HUES48 (cell line): ENCODE data around the gene NOS1.

Source experiments
- H3K27ac ChIP-seq: one replicate; pipeline ENCODE4 v1.7.0; 2013; ENCODE audit warnings: low read depth, low read length, inconsistent platforms
- H3K27me3 ChIP-seq: 2 replicates; pipeline ENCODE4 v1.6.1; 2013; ENCODE audit warnings: mild to moderate bottlenecking, low read length; ENCODE audit not compliant: control insufficient read depth, insufficient read depth
- H3K36me3 ChIP-seq: 2 replicates; pipeline ENCODE4 v1.6.1; 2013; ENCODE audit warnings: low read length; ENCODE audit not compliant: control insufficient read depth, insufficient read depth
- H3K4me1 ChIP-seq: 2 replicates; pipeline ENCODE4 v1.6.1; 2013; ENCODE audit warnings: mild to moderate bottlenecking, low read length; ENCODE audit not compliant: control insufficient read depth, insufficient read depth
- H3K4me3 ChIP-seq: 2 replicates; pipeline ENCODE4 v1.5.1; 2013; ENCODE audit warnings: mild to moderate bottlenecking, low read depth, low read length
- H3K9ac ChIP-seq: 2 replicates; pipeline ENCODE4 v1.6.1; 2013; ENCODE audit warnings: mild to moderate bottlenecking, low read depth, low read length, moderate library complexity
- H3K9me3 ChIP-seq: 2 replicates; pipeline ENCODE4 v1.6.1; 2013; ENCODE audit warnings: low read length; ENCODE audit not compliant: control insufficient read depth, insufficient read depth

NOS1 gene

GRCh38 chr12:117178745-117179144 lies 182.7 kb downstream of the NOS1 start:
- no peak overlapping the region for H3K9ac ChIP-seq
- H3K9me3 ChIP-seq = no peaks in the 10 kb centered on the region
- H3K27me3 ChIP-seq = no peaks in the 10 kb centered on the region
- H3K4me3 ChIP-seq = no peak overlapping the region
- peaks cover 94% of the 10 kb centered on the region for H3K36me3 ChIP-seq
- H3K4me1 ChIP-seq = no peaks in the 10 kb centered on the region
- H3K27ac ChIP-seq = no peak overlapping the region

GRCh38 chr12:117178301-117178700 lies 183.1 kb downstream of the NOS1 start:
- Histone ChIP-seq H3K4me3 (no peak overlapping the region), H3K27me3 (no peaks in the 10 kb centered on the region), H3K27ac (no peak overlapping the region), H3K9ac (no peak overlapping the region), H3K4me1 (no peaks in the 10 kb centered on the region), H3K36me3 (peaks cover 94% of the 10 kb centered on the region), H3K9me3 (no peaks in the 10 kb centered on the region)

GRCh38 chr12:117172168-117172567 lies 189.3 kb downstream of the NOS1 start:
- Histone ChIP-seq H3K9ac (no peak overlapping the region), H3K27me3 (no peaks in the 10 kb centered on the region), H3K4me1 (no peaks in the 10 kb centered on the region), H3K4me3 (no peak overlapping the region), H3K36me3 (peaks cover 97% of the 10 kb centered on the region), H3K9me3 (no peaks in the 10 kb centered on the region), H3K27ac (no peak overlapping the region)

DNA sequence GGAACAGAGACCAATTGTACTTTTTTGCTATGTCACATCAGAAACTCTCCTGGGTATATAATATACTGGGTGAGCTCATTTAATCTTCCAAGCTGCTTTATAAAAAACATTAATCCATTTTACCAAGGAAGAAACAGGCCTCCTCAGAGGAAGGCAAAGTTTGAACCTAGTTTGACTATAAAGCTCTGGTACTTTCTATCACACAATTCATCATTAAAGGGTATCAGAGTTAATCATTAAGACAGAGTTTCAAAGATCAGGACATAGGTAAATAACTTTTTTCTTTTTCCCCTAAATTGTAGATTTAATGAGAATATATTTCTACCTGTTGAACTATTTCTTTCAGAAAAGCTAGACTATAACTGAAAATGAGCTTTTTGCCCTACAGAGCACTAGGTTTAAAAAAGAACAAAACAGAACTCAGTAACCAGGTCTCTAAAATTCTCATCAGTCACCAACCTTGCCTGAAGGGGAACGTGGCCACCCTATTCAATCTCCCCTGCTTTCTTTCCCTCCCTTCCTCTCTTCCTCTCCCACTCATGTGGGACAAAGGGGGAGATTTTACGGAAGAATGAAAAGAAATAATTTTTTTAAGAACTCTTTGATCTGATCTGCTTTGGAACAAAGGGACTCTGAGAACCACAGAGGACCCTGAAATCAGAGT lies 189.8 kb downstream of the NOS1 start:
- Histone ChIP-seq H3K4me3 (no peak overlapping the region), H3K27ac (no peak overlapping the region), H3K27me3 (no peaks in the 10 kb centered on the region), H3K9me3 (no peaks in the 10 kb centered on the region), H3K36me3 (peaks cover 97% of the 10 kb centered on the region), H3K4me1 (no peaks in the 10 kb centered on the region), H3K9ac (no peak overlapping the region)

DNA sequence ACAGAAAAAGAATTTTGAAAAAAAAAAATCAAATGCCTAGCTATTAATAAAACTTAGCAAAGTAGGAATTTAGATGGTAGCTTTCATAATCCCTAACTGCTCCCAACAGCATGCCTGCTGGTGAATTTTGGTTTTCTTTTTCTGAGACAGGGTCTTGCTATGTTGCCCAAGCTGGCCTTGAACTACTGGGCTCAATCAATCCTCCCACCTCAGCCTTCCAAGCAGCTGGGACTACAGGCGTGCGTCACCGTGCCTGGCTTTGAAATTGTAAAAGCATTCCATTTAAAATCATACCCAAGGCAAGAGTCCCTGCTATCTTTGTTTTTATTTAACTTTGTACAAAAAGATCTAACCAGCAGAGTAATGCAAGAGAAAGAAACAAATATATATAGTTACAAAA lies 191.9 kb downstream of the NOS1 start:
- H3K27me3 ChIP-seq = no peaks in the 10 kb centered on the region
- H3K27ac ChIP-seq = no peak overlapping the region
- peaks cover 97% of the 10 kb centered on the region for H3K36me3 ChIP-seq
- no peak overlapping the region for H3K9ac ChIP-seq
- no peaks in the 10 kb centered on the region for H3K4me1 ChIP-seq
- H3K9me3 ChIP-seq = no peaks in the 10 kb centered on the region
- H3K4me3 ChIP-seq = no peak overlapping the region

DNA sequence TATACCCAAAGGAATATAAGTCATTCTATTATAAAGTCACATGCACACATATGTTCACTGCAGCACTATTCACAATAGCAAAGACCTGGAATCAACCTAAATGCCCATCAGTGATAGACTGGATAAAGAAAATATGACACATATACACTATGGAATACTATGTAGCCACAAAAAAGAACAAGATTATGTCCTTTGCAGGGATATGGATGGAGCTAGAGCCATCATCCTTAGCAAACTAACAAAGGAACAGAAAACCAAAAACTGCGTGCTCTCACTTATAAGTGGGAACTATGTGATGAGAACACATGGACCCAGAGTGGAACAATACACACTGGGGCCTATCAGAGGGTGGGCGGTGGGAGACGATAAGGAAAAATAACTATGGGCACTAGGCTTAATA lies 192.4 kb downstream of the NOS1 start:
- Histone ChIP-seq H3K4me1 (no peaks in the 10 kb centered on the region), H3K4me3 (no peak overlapping the region), H3K9ac (no peak overlapping the region), H3K9me3 (no peaks in the 10 kb centered on the region), H3K27me3 (no peaks in the 10 kb centered on the region), H3K36me3 (peaks cover 97% of the 10 kb centered on the region), H3K27ac (no peak overlapping the region)

DNA sequence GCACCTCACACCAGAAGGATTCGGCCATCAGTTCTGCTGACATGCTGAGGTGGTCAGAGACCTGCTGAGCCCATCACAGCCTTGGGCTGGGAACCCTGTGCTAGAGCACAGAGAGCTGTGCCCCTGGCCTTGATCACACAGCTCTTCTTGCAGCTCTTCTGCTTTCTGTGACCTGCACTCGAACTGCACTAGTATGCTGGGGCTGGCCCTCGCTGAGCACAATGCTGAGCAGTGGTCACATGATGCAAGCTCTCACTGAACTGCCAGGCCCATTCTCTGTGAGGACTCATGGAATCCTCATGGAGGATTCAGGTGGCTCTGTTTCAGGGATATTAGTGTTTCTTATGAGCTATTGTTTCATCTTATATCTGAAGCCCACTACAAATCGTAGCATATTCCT lies 193.7 kb downstream of the NOS1 start:
- Histone ChIP-seq H3K4me1 (no peaks in the 10 kb centered on the region), H3K27me3 (no peaks in the 10 kb centered on the region), H3K36me3 (peaks cover 96% of the 10 kb centered on the region), H3K27ac (no peak overlapping the region), H3K9me3 (no peaks in the 10 kb centered on the region), H3K4me3 (no peak overlapping the region), H3K9ac (no peak overlapping the region)

- Histone ChIP-seq H3K4me3 (no peak overlapping the region), H3K27ac (no peak overlapping the region), H3K36me3 (peaks cover 96% of the 10 kb centered on the region), H3K9ac (no peak overlapping the region), H3K27me3 (no peaks in the 10 kb centered on the region), H3K9me3 (no peaks in the 10 kb centered on the region), H3K4me1 (no peaks in the 10 kb centered on the region)
Measured at GRCh38 chr12:117166107-117166506, 195.3 kb downstream of the NOS1 start.

DNA sequence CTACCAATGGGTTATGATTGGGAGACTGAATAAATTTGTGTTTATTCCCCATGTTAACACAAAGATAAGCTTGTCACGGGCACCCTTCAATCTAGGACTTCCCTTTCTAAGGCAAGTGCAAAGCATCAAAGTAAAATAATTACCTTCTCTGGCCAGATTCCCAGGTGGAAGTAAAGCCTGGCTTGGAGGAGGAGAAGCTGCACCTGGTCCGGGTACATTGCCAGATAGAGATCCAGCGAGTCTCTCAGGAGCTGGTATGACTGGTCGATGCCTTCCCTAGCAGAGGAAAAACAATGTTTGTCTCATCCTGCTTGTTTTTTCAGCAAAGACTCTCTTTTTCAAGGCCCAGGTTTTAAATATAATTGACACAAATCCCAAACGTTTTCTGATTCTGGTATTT lies 196.1 kb downstream of the NOS1 start:
- peaks cover 96% of the 10 kb centered on the region for H3K36me3 ChIP-seq
- H3K27me3 ChIP-seq = no peaks in the 10 kb centered on the region
- no peak overlapping the region for H3K4me3 ChIP-seq
- H3K9me3 ChIP-seq = no peaks in the 10 kb centered on the region
- no peak overlapping the region for H3K27ac ChIP-seq
- H3K4me1 ChIP-seq = no peaks in the 10 kb centered on the region
- no peak overlapping the region for H3K9ac ChIP-seq

DNA sequence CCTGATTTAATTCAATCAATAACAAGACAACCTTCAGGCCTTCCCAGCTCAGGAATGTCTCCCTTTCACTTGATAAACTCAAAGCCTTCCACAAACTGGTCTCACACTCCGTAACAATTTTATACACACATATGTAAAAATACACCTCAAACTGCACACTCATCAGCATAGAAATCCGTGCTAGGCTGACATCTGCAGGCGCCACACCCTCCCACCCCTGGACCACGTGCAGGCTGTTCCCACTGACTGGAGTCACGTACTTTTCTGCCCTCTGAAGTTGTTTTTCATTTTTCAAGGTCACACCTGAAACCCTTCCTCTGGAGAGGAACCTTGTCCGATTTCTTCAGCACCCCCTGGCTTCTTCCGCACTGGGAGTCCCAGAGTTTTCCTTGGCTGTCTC lies 198.8 kb downstream of the NOS1 start:
- H3K4me3 ChIP-seq = no peak overlapping the region
- H3K36me3 ChIP-seq = peaks cover 99% of the 10 kb centered on the region
- no peaks in the 10 kb centered on the region for H3K27me3 ChIP-seq
- H3K9me3 ChIP-seq = no peaks in the 10 kb centered on the region
- no peaks in the 10 kb centered on the region for H3K4me1 ChIP-seq
- H3K9ac ChIP-seq = no peak overlapping the region
- no peak overlapping the region for H3K27ac ChIP-seq

DNA sequence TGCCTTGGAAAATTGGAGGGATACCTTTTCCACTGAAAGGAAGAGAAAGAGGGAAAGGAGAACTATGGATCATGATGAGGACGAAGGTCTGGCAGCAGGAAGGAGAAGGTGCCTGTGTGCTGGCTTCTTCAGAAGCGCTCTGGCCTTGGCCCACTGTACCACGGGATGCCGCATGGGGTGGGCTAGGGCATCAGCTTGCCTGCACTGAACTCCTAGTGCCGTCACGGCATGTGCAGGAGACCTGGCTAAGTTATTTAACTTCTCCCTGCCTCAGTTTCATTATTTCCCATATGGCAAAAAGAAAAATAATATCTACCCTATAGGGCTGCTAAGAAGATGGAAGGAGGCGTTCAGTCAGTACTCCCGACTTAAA lies 199.3 kb downstream of the NOS1 start:
- Histone ChIP-seq H3K9ac (no peak overlapping the region), H3K27ac (no peak overlapping the region), H3K4me1 (no peaks in the 10 kb centered on the region), H3K4me3 (no peak overlapping the region), H3K9me3 (no peaks in the 10 kb centered on the region), H3K27me3 (no peaks in the 10 kb centered on the region), H3K36me3 (peaks cover 99% of the 10 kb centered on the region)
